B cell (primary cell): ENCODE measurements around the gene RASSF3. TPM values are rescaled to one million over a fixed set of nuclear protein-coding genes. Genes with fewer than 3 reads are reported as not detected.

Experiments used
- ATAC-seq: fragments of 200-7000 bp; cut with Tn5 transposase; one replicate; pipeline ENCODE4 v1.10.0; 2021; ENCODE audit warnings: low read depth, mild to moderate bottlenecking, moderate number of reproducible peaks, moderate library complexity
- CTCF ChIA-PET: fragments of 350-600 bp; sonication (Branson Sonifier 250); formaldehyde crosslinking; loops from one replicate; lab custom pipeline; 2021; ENCODE audit warnings: antibody characterized with exemption, inconsistent platforms; lab: Charles Lee
- POLR2A ChIA-PET: fragments of 350-600 bp; sonication (Branson Sonifier 250); formaldehyde crosslinking; loops from one replicate; lab custom pipeline; 2021; ENCODE audit warnings: antibody characterized with exemption; lab: Charles Lee
- DNase-seq: peaks from one replicate; pipeline ENCODE4 v3.0.0; 2013
- H2AFZ ChIP-seq: 2 replicates; pipeline ENCODE4 v1.6.1; 2012; ENCODE audit warnings: mild to moderate bottlenecking, low read depth, low read length; ENCODE audit not compliant: insufficient read depth, poor library complexity, severe bottlenecking
- H3K27ac ChIP-seq, 2 donors: 1 replicate in 1 of 2; 2 replicates in 1 of 2; pipeline ENCODE4 v1.5.1; 2012 to 2013; ENCODE audit warnings: low read length in 2 of 2, mild to moderate bottlenecking in 2 of 2, moderate library complexity in 1 of 2
- H3K27me3 ChIP-seq, 4 experiments: fragments of 200-600 bp in 1 of 4; sonication (generic) in 1 of 4; replicated peaks in 1 of 4; 1 replicate in 2 of 4; 2 replicates in 2 of 4; pipeline versions ENCODE4 v1.6.1 to v1.7.0; 2013 to 2016; ENCODE audit warnings: low read length in 3 of 4, mild to moderate bottlenecking in 2 of 4, mixed read lengths in 1 of 4, moderate library complexity in 1 of 4; ENCODE audit not compliant: insufficient read depth in 4 of 4, control insufficient read depth in 3 of 4; ENCODE audit errors: control extremely low read depth in 1 of 4
- H3K36me3 ChIP-seq, 2 experiments: replicated peaks in 1 of 2; 1 replicate in 1 of 2; 2 replicates in 1 of 2; pipeline versions ENCODE4 v1.6.1 to v1.7.1; 2013; ENCODE audit warnings: low read length in 1 of 2; ENCODE audit not compliant: insufficient read depth in 2 of 2, control insufficient read depth in 1 of 2; ENCODE audit errors: control extremely low read depth in 1 of 2, extremely low read depth in 1 of 2
- H3K4me1 ChIP-seq, 2 donors: fragments of 200-600 bp in 1 of 2; sonication (generic) in 1 of 2; 1 replicate in 1 of 2; 2 replicates in 1 of 2; pipeline versions ENCODE4 v1.5.1 to v1.6.1; 2013 to 2017; ENCODE audit warnings: low read length in 2 of 2; ENCODE audit not compliant: control insufficient read depth in 2 of 2, insufficient read depth in 2 of 2
- H3K4me2 ChIP-seq: replicated peaks from 2 replicates; pipeline ENCODE3; 2012; ENCODE audit warnings: mild to moderate bottlenecking, low read depth, low read length; ENCODE audit not compliant: poor library complexity, severe bottlenecking
- H3K4me3 ChIP-seq, 5 experiments: fragments of 200-600 bp in 1 of 5; sonication (generic) in 1 of 5; 1 replicate in 3 of 5; 2 replicates in 2 of 5; pipeline versions ENCODE4 v1.5.1 to v1.7.0; 2011 to 2016; ENCODE audit warnings: low read length in 4 of 5, mild to moderate bottlenecking in 4 of 5, low read depth in 2 of 5, control low read depth in 1 of 5, moderate library complexity in 1 of 5; ENCODE audit not compliant: insufficient read depth in 1 of 5; ENCODE audit errors: control extremely low read depth in 1 of 5, extremely low read depth in 1 of 5
- H3K79me2 ChIP-seq: fragments of 200-600 bp; sonication (generic); one replicate; pipeline ENCODE4 v1.6.0; 2016; ENCODE audit warnings: low read length; ENCODE audit not compliant: control insufficient read depth, insufficient read depth
- H3K9ac ChIP-seq: fragments of 200-600 bp; sonication (generic); 2 replicates; pipeline ENCODE4 v1.6.1; 2017; ENCODE audit warnings: mild to moderate bottlenecking, low read length, moderate library complexity
- H3K9me3 ChIP-seq, 3 donors: one replicate each; pipeline versions ENCODE4 v1.6.1 to v1.7.1; 2013; ENCODE audit warnings: low read length in 2 of 3; ENCODE audit not compliant: control insufficient read depth in 2 of 3, insufficient read depth in 1 of 3; ENCODE audit errors: control extremely low read depth in 1 of 3
- H4K20me1 ChIP-seq: 2 replicates; pipeline ENCODE4 v1.6.0; 2012; ENCODE audit warnings: mild to moderate bottlenecking, low read length; ENCODE audit not compliant: insufficient read depth, control insufficient read depth, poor library complexity, severe bottlenecking
- H3K27ac Mint-ChIP-seq: one replicate; pipeline ENCODE4 v1.8.0; 2021; ENCODE audit warnings: mixed read lengths
- H3K27me3 Mint-ChIP-seq: one replicate; pipeline ENCODE4 v1.8.0; 2021; ENCODE audit warnings: mixed read lengths
- H3K4me1 Mint-ChIP-seq: one replicate; pipeline ENCODE4 v1.8.0; 2021; ENCODE audit warnings: mixed read lengths
- H3K4me3 Mint-ChIP-seq: one replicate; pipeline ENCODE4 v1.8.0; 2021; ENCODE audit warnings: mixed read lengths
- H3K9me3 Mint-ChIP-seq: one replicate; pipeline ENCODE4 v1.8.0; 2022; ENCODE audit warnings: mixed read lengths; ENCODE audit not compliant: insufficient read depth
- CTCF ChIP-seq: fragments of 200-600 bp; IDR thresholded peaks from one replicate; pipeline ENCODE4 v1.8.0; 2022; ENCODE audit warnings: antibody characterized with exemption, mild to moderate bottlenecking
- EZH2 ChIP-seq: IDR thresholded peaks from 2 replicates; pipeline ENCODE4 v1.6.1; 2012; ENCODE audit warnings: borderline replicate concordance, low read depth, mild to moderate bottlenecking, moderate library complexity, low read length; ENCODE audit not compliant: insufficient read depth, poor library complexity, severe bottlenecking
- WGBS: methylation state at CpG from one replicate; pipeline ENCODE4 v1.1.5; 2013; ENCODE audit warnings: missing lambda C conversion rate; ENCODE audit not compliant: insufficient coverage; 5-methylcytosine and 5-hydroxymethylcytosine counted together
- intact Hi-C: fragments of 100-400 bp; cut with micrococcal nuclease; formaldehyde crosslinking; loops from one replicate; pipeline ENCODE4 v1.10.0; 2022
- polyA plus RNA-seq: library from polyadenylated mRNA; depleted of rRNA; stranded (reverse); fragments of >200 nt; gene quantifications from 2 replicates; pipeline ENCODE4 v1.2.3, GENCODE V29; 2012
- total RNA-seq, 2 donors: library from RNA; stranded (reverse); fragments of 120-200 nt in 1 of 2; gene quantifications; 1 replicate in 1 of 2; 2 replicates in 1 of 2; pipeline versions ENCODE4 v1.2.3 to v1.2.4, GENCODE V29; 2013 to 2022

The RASSF3 gene
- total and polyA plus RNA-seq, 2 donors (not counting 1 experiment from before 2014, with no cell fraction given): 25.8 to 104 TPM

GRCh38 chr12:64723630-64724029 is 113.3 kb downstream of the RASSF3 start:
- DNase-seq (no peak), ATAC-seq (no peak)
- no peaks in the 10 kb centered on the region for H3K27me3 ChIP-seq
- CTCF ChIA-PET: interaction anchor here (0.7 to 1.3 kb wide), 3 partner anchors 26 to 174 kb away, joined by 3 to 4 read pairs (median 3); no protein-coding TSS in a partner anchor
- no peaks in the 10 kb centered on the region for H3K9me3 Mint-ChIP-seq
- peaks cover 0 to 39% of the 10 kb centered on the region in 2 experiments for H3K36me3 ChIP-seq
- no peaks in the 10 kb centered on the region for H3K4me1 ChIP-seq
- H3K4me3 Mint-ChIP-seq: no peak overlapping the region
- intact Hi-C loops: no loop called here
- no peaks in the 10 kb centered on the region for H3K79me2 ChIP-seq
- no peak overlapping the region for H3K27ac Mint-ChIP-seq
- H3K27me3 Mint-ChIP-seq: no peaks in the 10 kb centered on the region
- H2AFZ ChIP-seq: no peak overlapping the region
- H3K9me3 ChIP-seq: no peaks in the 10 kb centered on the region
- no peak overlapping the region for H3K9ac ChIP-seq
- no peak overlapping the region for H3K4me3 ChIP-seq
- no peak for TF ChIP-seq CTCF
- no peak for TF ChIP-seq EZH2
- H3K4me2 ChIP-seq: no peak overlapping the region
- H3K4me1 Mint-ChIP-seq: no peaks in the 10 kb centered on the region
- 96% methylated on average over 2 of the region's 2 CpGs for WGBS
- H3K27ac ChIP-seq: no peak overlapping the region
- H4K20me1 ChIP-seq: no peaks in the 10 kb centered on the region
- POLR2A ChIA-PET: no interaction called here

- no peak overlapping the region for H3K4me3 ChIP-seq
- no peak overlapping the region for H3K4me2 ChIP-seq
- H2AFZ ChIP-seq: no peak overlapping the region
- DNase-seq (no peak), ATAC-seq (no peak)
- intact Hi-C loops: no loop called here
- Mint-ChIP-seq H3K4me3 (no peak overlapping the region), H3K27me3 (no peaks in the 10 kb centered on the region), H3K27ac (no peak overlapping the region), H3K4me1 (no peaks in the 10 kb centered on the region), H3K9me3 (no peaks in the 10 kb centered on the region)
- CTCF ChIA-PET: interaction anchor here (1.3 kb wide), 1 partner anchor 27 kb away, joined by 4 read pairs; no protein-coding TSS in a partner anchor
- 90% methylated on average over 9 of the region's 11 CpGs for WGBS
- no peaks in the 10 kb centered on the region for H3K27me3 ChIP-seq
- no peaks in the 10 kb centered on the region for H3K79me2 ChIP-seq
- H3K9me3 ChIP-seq: no peaks in the 10 kb centered on the region
- TF ChIP-seq CTCF (no peak), EZH2 (no peak)
- POLR2A ChIA-PET: no interaction called here
- H3K9ac ChIP-seq: no peak overlapping the region
- no peaks in the 10 kb centered on the region for H4K20me1 ChIP-seq
- H3K36me3 ChIP-seq: peaks cover 0 to 36% of the 10 kb centered on the region in 2 experiments
- no peak overlapping the region for H3K27ac ChIP-seq
- no peaks in the 10 kb centered on the region for H3K4me1 ChIP-seq
Measured at GRCh38 chr12:64724201-64724745, 114.0 kb downstream of the RASSF3 start.
